Sigmoid colon (tissue), 4 donors: ENCODE data around the gene MPHOSPH10.

Source experiments
- EP300 ChIP-seq, 4 donors: sonication (generic); formaldehyde crosslinking; IDR thresholded peaks; one replicate each; pipeline ENCODE4 v1.6.1; 2017; ENCODE audit warnings: antibody characterized with exemption in 4 of 4
- TF ChIP-seq, protein P1 (sequence below), 4 experiments: fragments of 450-650 bp in 3 of 4; fragments of 200-600 bp in 1 of 4; IDR thresholded peaks; one replicate each; pipeline ENCODE4 v1.5.1; 2016 to 2019; ENCODE audit warnings: antibody characterized with exemption in 4 of 4, mild to moderate bottlenecking in 3 of 4, moderate library complexity in 2 of 4

GRCh38 chr2:71101656-71102055 is 28.8 kb upstream of the MPHOSPH10 start:
- TF ChIP-seq, protein P1, sequence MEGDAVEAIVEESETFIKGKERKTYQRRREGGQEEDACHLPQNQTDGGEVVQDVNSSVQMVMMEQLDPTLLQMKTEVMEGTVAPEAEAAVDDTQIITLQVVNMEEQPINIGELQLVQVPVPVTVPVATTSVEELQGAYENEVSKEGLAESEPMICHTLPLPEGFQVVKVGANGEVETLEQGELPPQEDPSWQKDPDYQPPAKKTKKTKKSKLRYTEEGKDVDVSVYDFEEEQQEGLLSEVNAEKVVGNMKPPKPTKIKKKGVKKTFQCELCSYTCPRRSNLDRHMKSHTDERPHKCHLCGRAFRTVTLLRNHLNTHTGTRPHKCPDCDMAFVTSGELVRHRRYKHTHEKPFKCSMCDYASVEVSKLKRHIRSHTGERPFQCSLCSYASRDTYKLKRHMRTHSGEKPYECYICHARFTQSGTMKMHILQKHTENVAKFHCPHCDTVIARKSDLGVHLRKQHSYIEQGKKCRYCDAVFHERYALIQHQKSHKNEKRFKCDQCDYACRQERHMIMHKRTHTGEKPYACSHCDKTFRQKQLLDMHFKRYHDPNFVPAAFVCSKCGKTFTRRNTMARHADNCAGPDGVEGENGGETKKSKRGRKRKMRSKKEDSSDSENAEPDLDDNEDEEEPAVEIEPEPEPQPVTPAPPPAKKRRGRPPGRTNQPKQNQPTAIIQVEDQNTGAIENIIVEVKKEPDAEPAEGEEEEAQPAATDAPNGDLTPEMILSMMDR (IDR thresholded peaks at IDR 0.05) = no peak
- TF ChIP-seq EP300 (IDR thresholded peaks at IDR 0.05) = no peak
